Measurements from ENCODE around the gene POLR3B. TPM values are rescaled to one million over a fixed set of nuclear protein-coding genes. Genes with fewer than 3 reads are reported as not detected.
"Not testable (repeated sequence)": the region's sequence is repeated elsewhere in the genome, so short reads cannot be mapped to it uniquely, and the experiment has no call there.

POLR3B gene
- total RNA-seq, 2 experiments from 2014 or later, result 4.7 TPM

DNA sequence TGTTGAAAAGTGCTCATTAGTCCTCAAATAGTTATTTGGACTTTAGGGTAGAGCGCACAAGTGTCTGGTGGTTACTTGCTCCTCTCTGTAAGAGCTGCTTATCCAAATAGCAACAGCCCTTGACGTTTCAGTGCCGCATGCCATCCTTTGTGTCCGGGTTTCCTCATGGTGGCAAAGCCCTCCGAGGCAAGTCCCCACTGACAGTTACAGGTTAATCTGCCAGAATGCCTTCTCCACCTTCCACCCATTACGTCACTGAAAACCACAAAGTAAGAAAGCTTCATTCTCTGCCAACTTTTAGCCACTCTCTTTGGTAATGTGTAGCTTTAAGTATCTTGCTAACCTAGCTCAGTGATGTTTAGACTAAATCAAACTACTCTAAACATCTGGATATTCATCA is 78.6 kb downstream of the POLR3B start:
- H3K27me3 Mint-ChIP-seq, result no peaks in the 10 kb centered on the region
- no peak overlapping the region for H3K4me3 Mint-ChIP-seq
- peaks cover 2% of the 10 kb centered on the region for H3K4me1 Mint-ChIP-seq
- no peak for ATAC-seq (ENCODE audit: low read depth)
- no peaks in the 10 kb centered on the region for H3K9me3 Mint-ChIP-seq
- peaks cover 8% of the 10 kb centered on the region for H3K36me3 Mint-ChIP-seq
- no peak for DNase-seq
- POLR2A ChIA-PET, result no interaction called here
- no peak overlapping the region for H3K27ac Mint-ChIP-seq

- no peaks in the 10 kb centered on the region for H3K27me3 Mint-ChIP-seq
- peaks cover 3% of the 10 kb centered on the region for H3K36me3 Mint-ChIP-seq
Observed at GRCh38 chr12:106442575-106442974, 85.0 kb downstream of the POLR3B start.

GRCh38 chr12:106445053-106445452 is 87.5 kb downstream of the POLR3B start:
- ATAC-seq (ENCODE audit: low read depth), result no peak
- no peaks in the 10 kb centered on the region for H3K9me3 Mint-ChIP-seq
- H3K4me3 Mint-ChIP-seq, result no peak overlapping the region
- DNase-seq, result no peak
- no peak overlapping the region for H3K27ac Mint-ChIP-seq
- H3K27me3 Mint-ChIP-seq, result no peaks in the 10 kb centered on the region
- H3K4me1 Mint-ChIP-seq, result peaks cover 2% of the 10 kb centered on the region
- POLR2A ChIA-PET, result no interaction called here
- no peaks in the 10 kb centered on the region for H3K36me3 Mint-ChIP-seq

More at GRCh38 chr12:106442575-106442974, 85.0 kb downstream of the POLR3B start:
- DNase-seq, result no peak
- POLR2A ChIA-PET, result no interaction called here
- Mint-ChIP-seq H3K27ac (no peak overlapping the region), H3K4me1 (peaks cover 2% of the 10 kb centered on the region), H3K9me3 (no peaks in the 10 kb centered on the region), H3K4me3 (no peak overlapping the region)
- ATAC-seq (ENCODE audit: low read depth), result no peak

DNA sequence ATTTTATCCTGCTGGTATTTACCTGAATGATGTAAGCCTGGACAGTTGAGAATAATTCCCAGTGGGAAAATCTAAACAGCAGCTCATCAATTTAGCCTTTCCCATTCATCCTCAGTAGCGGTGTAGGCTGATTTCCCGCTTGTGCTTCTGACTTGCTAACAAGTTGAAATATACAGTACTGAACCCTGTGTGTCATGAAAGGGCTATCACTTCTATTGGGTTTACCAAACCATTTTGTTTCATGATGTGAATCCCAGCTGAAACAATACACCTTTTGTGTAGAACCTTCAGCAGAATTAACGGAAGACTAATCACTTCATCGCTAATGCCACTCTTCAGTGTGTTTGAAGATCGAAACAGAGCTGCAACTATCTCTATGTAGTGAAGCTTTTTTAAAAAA is 88.4 kb downstream of the POLR3B start:
- DNase-seq, result no peak
- no peaks in the 10 kb centered on the region for H3K36me3 Mint-ChIP-seq
- no peaks in the 10 kb centered on the region for H3K9me3 Mint-ChIP-seq
- no peaks in the 10 kb centered on the region for H3K27me3 Mint-ChIP-seq
- no peak overlapping the region for H3K27ac Mint-ChIP-seq
- POLR2A ChIA-PET, result no interaction called here
- H3K4me1 Mint-ChIP-seq, result peaks cover 2% of the 10 kb centered on the region
- H3K4me3 Mint-ChIP-seq, result no peak overlapping the region
- no peak for ATAC-seq (ENCODE audit: low read depth)

- Mint-ChIP-seq H3K4me1 (peaks cover 2% of the 10 kb centered on the region), H3K27me3 (no peaks in the 10 kb centered on the region), H3K9me3 (no peaks in the 10 kb centered on the region), H3K4me3 (no peak overlapping the region), H3K36me3 (no peaks in the 10 kb centered on the region), H3K27ac (no peak overlapping the region)
- ATAC-seq (ENCODE audit: low read depth) (no peak), DNase-seq (no peak)
- POLR2A ChIA-PET, result no interaction called here
Observed at GRCh38 chr12:106446419-106447092, 89.0 kb downstream of the POLR3B start.

GRCh38 chr12:106452309-106452708 is 94.8 kb downstream of the POLR3B start:
- DNase-seq, result no peak
- no peaks in the 10 kb centered on the region for H3K9me3 Mint-ChIP-seq
- H3K4me1 Mint-ChIP-seq, result peaks cover 2% of the 10 kb centered on the region
- no peak overlapping the region for H3K4me3 Mint-ChIP-seq
- no peaks in the 10 kb centered on the region for H3K27me3 Mint-ChIP-seq
- ATAC-seq (ENCODE audit: low read depth), result no peak
- H3K36me3 Mint-ChIP-seq, result peaks cover 4% of the 10 kb centered on the region
- no peak overlapping the region for H3K27ac Mint-ChIP-seq
- POLR2A ChIA-PET, result no interaction called here

DNA sequence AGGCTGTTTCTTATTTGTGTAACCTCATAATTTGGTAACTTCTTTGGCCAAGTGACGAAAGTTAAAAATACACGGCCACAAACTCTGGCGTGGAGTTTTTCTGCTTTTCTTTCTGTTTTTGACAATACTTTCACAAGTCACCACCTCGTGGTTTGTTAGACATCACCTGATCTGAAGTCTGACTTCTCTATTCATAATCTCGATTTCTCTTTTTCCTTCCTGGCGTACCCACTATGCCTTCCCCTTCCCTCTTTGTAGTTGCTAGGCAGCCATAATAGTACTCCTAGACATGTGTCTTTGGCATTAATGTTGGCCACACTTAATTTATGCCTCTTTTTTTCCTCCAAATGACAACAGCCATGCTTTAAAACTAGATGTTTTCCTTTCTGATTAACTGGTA is 97.6 kb downstream of the POLR3B start:
- H3K9me3 Mint-ChIP-seq, result no peaks in the 10 kb centered on the region
- ATAC-seq (ENCODE audit: low read depth), result no peak
- peaks cover 13% of the 10 kb centered on the region for H3K36me3 Mint-ChIP-seq
- H3K27me3 Mint-ChIP-seq, result no peaks in the 10 kb centered on the region
- no peak for DNase-seq
- H3K4me3 Mint-ChIP-seq, result no peak overlapping the region
- POLR2A ChIA-PET, result no interaction called here
- peaks cover 7% of the 10 kb centered on the region for H3K4me1 Mint-ChIP-seq
- no peak overlapping the region for H3K27ac Mint-ChIP-seq

DNA sequence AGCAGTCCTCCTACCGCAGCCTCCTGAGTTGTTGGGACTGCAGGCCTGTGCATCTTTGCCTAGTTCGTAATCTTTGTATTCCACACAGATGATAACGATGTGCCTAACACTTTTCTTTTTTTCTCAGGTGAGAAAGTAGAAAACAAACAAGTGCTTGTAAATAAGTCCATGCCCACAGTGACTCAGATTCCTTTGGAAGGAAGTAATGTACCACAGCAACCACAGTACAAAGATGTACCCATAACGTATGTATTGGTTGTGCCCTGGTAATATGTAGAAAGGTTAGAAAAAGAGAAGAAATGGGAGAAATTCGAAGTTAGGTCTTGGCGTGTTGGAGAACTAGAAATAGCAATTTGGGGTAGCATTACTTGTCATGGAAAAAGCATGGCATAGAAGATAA is 101.6 kb downstream of the POLR3B start:
- peaks cover 19% of the 10 kb centered on the region for H3K36me3 Mint-ChIP-seq
- H3K27ac Mint-ChIP-seq, result no peak overlapping the region
- H3K4me1 Mint-ChIP-seq, result peaks cover 16% of the 10 kb centered on the region
- H3K9me3 Mint-ChIP-seq, result no peaks in the 10 kb centered on the region
- DNase-seq, result no peak
- POLR2A ChIA-PET, result no interaction called here
- no peaks in the 10 kb centered on the region for H3K27me3 Mint-ChIP-seq
- no peak for ATAC-seq (ENCODE audit: low read depth)
- H3K4me3 Mint-ChIP-seq, result no peak overlapping the region

- POLR2A ChIA-PET, result no interaction called here
- Mint-ChIP-seq H3K27me3 (no peaks in the 10 kb centered on the region), H3K4me3 (no peak overlapping the region), H3K9me3 (no peaks in the 10 kb centered on the region), H3K4me1 (peaks cover 16% of the 10 kb centered on the region), H3K36me3 (peaks cover 21% of the 10 kb centered on the region), H3K27ac (no peak overlapping the region)
- ATAC-seq (ENCODE audit: low read depth), result no peak
- no peak for DNase-seq
Observed at GRCh38 chr12:106459534-106459933, 102.0 kb downstream of the POLR3B start.

DNA sequence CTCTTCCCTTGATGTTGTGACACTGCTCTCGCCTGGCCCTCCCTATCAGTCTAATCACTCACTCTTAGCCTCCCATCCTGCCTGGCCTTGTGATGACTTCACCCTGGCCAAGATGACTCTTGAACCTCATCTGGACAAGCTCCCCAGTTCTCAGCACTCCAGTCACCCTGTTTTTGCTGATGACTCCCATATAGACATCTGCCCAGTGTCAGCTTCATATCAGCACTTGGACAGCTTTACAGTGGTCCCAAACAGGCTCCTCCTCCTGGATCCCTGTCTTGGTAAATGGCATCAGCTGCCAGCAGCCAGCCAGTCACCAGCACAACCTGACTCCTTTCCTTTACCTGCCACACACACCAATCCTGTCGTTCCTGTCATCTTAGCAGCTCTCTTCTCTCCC is 104.2 kb downstream of the POLR3B start:
- POLR2A ChIA-PET, result no interaction called here
- Mint-ChIP-seq H3K36me3 (peaks cover 26% of the 10 kb centered on the region), H3K9me3 (peaks cover 3% of the 10 kb centered on the region), H3K4me3 (no peak overlapping the region), H3K4me1 (peaks cover 14% of the 10 kb centered on the region), H3K27me3 (no peaks in the 10 kb centered on the region), H3K27ac (no peak overlapping the region)
- ATAC-seq (ENCODE audit: low read depth) (no peak), DNase-seq (no peak)

- H3K27me3 Mint-ChIP-seq; ATAC-seq (ENCODE audit: low read depth); H3K4me3 Mint-ChIP-seq; POLR2A ChIA-PET; DNase-seq; H3K27ac Mint-ChIP-seq; H3K4me1 Mint-ChIP-seq: not testable (repeated sequence)
- peaks cover 40% of the 10 kb centered on the region for H3K36me3 Mint-ChIP-seq
- H3K9me3 Mint-ChIP-seq, result peaks cover 14% of the 10 kb centered on the region
Observed at GRCh38 chr12:106465605-106466004, 108.1 kb downstream of the POLR3B start.

GRCh38 chr12:106475662-106476061 is 118.1 kb downstream of the POLR3B start:
- DNase-seq; H3K27ac Mint-ChIP-seq; ATAC-seq (ENCODE audit: low read depth); H3K27me3 Mint-ChIP-seq; H3K36me3 Mint-ChIP-seq; H3K9me3 Mint-ChIP-seq; H3K4me1 Mint-ChIP-seq; H3K4me3 Mint-ChIP-seq; POLR2A ChIA-PET: not testable (repeated sequence)

GRCh38 chr12:106477627-106478026 is 120.1 kb downstream of the POLR3B start:
- POLR2A ChIA-PET, result not testable (repeated sequence)

DNA sequence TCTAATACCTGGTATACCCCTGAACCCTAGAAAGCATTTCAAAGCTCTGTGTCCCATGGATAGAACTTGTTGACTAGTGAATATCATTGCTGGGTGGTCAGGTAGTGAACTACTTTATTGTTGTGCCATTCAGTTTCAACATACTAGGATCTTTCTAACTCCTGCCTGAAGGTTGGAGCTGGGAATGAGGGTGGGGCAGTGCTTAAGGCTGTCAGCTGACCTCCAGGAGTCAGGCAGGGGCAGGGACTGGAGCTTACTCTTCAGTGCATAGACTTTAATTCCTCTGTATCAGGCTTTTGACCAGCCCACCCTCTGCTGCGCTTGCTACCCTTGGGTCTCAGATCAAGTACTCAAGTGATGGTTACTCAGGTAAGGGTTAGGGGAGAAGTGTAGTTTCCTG is 122.7 kb downstream of the POLR3B start:
- no peak overlapping the region for H3K27ac Mint-ChIP-seq
- ATAC-seq (ENCODE audit: low read depth) (no peak), DNase-seq (no peak)
- H3K4me3 Mint-ChIP-seq, result no peak overlapping the region
- POLR2A ChIA-PET, result no interaction called here
- H3K9me3 Mint-ChIP-seq, result no peaks in the 10 kb centered on the region
- H3K36me3 Mint-ChIP-seq, result peaks cover 5% of the 10 kb centered on the region
- no peaks in the 10 kb centered on the region for H3K27me3 Mint-ChIP-seq
- H3K4me1 Mint-ChIP-seq, result peaks cover 3% of the 10 kb centered on the region

More at GRCh38 chr12:106477627-106478026, 120.1 kb downstream of the POLR3B start:
- H3K27me3 Mint-ChIP-seq; DNase-seq; H3K9me3 Mint-ChIP-seq; H3K4me1 Mint-ChIP-seq; H3K4me3 Mint-ChIP-seq; H3K27ac Mint-ChIP-seq; H3K36me3 Mint-ChIP-seq; ATAC-seq (ENCODE audit: low read depth): not testable (repeated sequence)

GRCh38 chr12:106481246-106481645 is 123.7 kb downstream of the POLR3B start:
- no peak for ATAC-seq (ENCODE audit: low read depth)
- no peak overlapping the region for H3K4me3 Mint-ChIP-seq
- H3K9me3 Mint-ChIP-seq, result no peaks in the 10 kb centered on the region
- no peak overlapping the region for H3K27ac Mint-ChIP-seq
- H3K36me3 Mint-ChIP-seq, result peaks cover 5% of the 10 kb centered on the region
- POLR2A ChIA-PET, result no interaction called here
- DNase-seq, result no peak
- peaks cover 3% of the 10 kb centered on the region for H3K4me1 Mint-ChIP-seq
- H3K27me3 Mint-ChIP-seq, result no peaks in the 10 kb centered on the region
